ENCODE measurements around the gene KANK2.

DNA sequence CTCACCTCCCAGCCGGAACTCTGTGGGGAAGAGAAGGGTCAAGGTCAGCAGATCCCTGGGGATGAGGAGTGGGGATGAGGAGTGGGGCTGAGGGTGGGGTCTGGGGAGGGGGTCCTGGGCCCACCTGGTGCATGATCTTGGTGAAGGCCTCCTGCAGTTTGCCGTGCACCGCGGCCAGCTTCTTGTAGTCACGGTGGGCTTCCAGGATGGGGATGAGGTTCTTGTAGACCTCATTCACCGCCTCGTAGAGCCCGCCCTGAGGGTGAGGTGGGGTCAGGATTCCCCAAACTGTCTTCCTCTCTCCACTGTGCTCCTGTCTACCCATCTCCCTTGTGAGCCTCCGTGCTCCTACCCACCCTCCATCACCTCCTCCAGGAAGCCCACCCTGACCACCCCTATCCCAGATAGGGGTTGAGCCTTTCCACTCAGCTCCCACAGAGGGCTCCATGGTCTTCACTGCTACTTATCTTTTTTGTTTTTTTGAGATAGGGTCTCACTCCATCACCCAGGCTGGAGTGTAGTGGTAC is 6.8 kb upstream of the KANK2 start:
- TF ChIP-seq, protein P1, sequence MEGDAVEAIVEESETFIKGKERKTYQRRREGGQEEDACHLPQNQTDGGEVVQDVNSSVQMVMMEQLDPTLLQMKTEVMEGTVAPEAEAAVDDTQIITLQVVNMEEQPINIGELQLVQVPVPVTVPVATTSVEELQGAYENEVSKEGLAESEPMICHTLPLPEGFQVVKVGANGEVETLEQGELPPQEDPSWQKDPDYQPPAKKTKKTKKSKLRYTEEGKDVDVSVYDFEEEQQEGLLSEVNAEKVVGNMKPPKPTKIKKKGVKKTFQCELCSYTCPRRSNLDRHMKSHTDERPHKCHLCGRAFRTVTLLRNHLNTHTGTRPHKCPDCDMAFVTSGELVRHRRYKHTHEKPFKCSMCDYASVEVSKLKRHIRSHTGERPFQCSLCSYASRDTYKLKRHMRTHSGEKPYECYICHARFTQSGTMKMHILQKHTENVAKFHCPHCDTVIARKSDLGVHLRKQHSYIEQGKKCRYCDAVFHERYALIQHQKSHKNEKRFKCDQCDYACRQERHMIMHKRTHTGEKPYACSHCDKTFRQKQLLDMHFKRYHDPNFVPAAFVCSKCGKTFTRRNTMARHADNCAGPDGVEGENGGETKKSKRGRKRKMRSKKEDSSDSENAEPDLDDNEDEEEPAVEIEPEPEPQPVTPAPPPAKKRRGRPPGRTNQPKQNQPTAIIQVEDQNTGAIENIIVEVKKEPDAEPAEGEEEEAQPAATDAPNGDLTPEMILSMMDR (IDR thresholded peaks at IDR 0.05) = peak in 1 of 6 experiments; percentile 7
- TF ChIP-seq POLR2A (IDR thresholded peaks at IDR 0.05) = no peak

Data from thyroid gland (tissue), 4 donors.